BLaER1 treated with 17β-estradiol and CSF1 and Interleukin-3, amounts not matched to agents 10 nM and 100 nM (cell line): ENCODE measurements around the gene FES.

Experiments
- H3K27ac ChIP-seq, 11 experiments: shearing (Covaris generic); formaldehyde crosslinking; 2 replicates each; pipeline ENCODE4 v1.8.1; 2022
- H3K27me3 ChIP-seq, 11 experiments: shearing (Covaris generic); formaldehyde crosslinking; 2 replicates each; pipeline ENCODE4 v1.8.1; 2022
- H3K36me3 ChIP-seq, 11 experiments: shearing (Covaris generic); formaldehyde crosslinking; 2 replicates each; pipeline ENCODE4 v1.8.1; 2022
- H3K4me1 ChIP-seq, 10 experiments: shearing (Covaris generic); formaldehyde crosslinking; 2 replicates each; pipeline ENCODE4 v1.8.1; 2022
- H3K4me2 ChIP-seq, 11 experiments: shearing (Covaris generic); formaldehyde crosslinking; 2 replicates each; pipeline ENCODE4 v1.8.1; 2022
- H3K4me3 ChIP-seq, 10 experiments: shearing (Covaris generic); formaldehyde crosslinking; 2 replicates each; pipeline ENCODE4 v1.8.1; 2022
- H3K9ac ChIP-seq, 11 experiments: shearing (Covaris generic); formaldehyde crosslinking; 2 replicates each; pipeline ENCODE4 v1.8.1; 2022
- H3K9me3 ChIP-seq, 11 experiments: shearing (Covaris generic); formaldehyde crosslinking; replicated peaks in 1 of 11; 2 replicates each; pipeline ENCODE4 v1.8.1; 2022
- H4K20me1 ChIP-seq, 11 experiments: shearing (Covaris generic); formaldehyde crosslinking; 2 replicates each; pipeline ENCODE4 v1.8.1; 2022
- Cebpa-rat ChIP-seq, 11 experiments: shearing (Covaris generic); IDR thresholded peaks; 2 replicates each; pipeline ENCODE4 v1.8.1; 2022

The FES gene

GRCh38 chr15:90934949-90935751 is 50.8 kb downstream of the FES start, which contains the start of gene UNC45A:
UNC45A (plus strand) TSS chr15:90935285; CDS start chr15:90935325, 40 bp downstream.
- Histone ChIP-seq H3K4me2 (peak within 1 kb of the TSS; percentile 85 to 100 (median 98)), H4K20me1 (peaks cover 7 to 40% (median 25%) of the 10 kb centered on the region in 11 experiments; a peak in 17 of 22 replicates), H3K27me3 (no peaks in the 10 kb centered on the region), H3K27ac (peak within 1 kb of the TSS; percentile 47 to 87 (median 80); a peak in 21 of 22 replicates), H3K9me3 (no peaks in the 10 kb centered on the region), H3K36me3 (peaks cover 33 to 44% (median 39%) of the 10 kb centered on the region in 11 experiments), H3K9ac (peak within 1 kb of the TSS; percentile 86 to 94 (median 88)), H3K4me1 (peaks cover 56 to 77% (median 71%) of the 10 kb centered on the region in 10 experiments), H3K4me3 (peak within 1 kb of the TSS; percentile 69 to 84 (median 80))
- TF ChIP-seq Cebpa-rat (IDR thresholded peaks at IDR 0.05) = no peak

GRCh38 chr15:90936823-90937222 is 52.5 kb downstream of the FES start:
- TF ChIP-seq Cebpa-rat (IDR thresholded peaks at IDR 0.05) = no peak

DNA sequence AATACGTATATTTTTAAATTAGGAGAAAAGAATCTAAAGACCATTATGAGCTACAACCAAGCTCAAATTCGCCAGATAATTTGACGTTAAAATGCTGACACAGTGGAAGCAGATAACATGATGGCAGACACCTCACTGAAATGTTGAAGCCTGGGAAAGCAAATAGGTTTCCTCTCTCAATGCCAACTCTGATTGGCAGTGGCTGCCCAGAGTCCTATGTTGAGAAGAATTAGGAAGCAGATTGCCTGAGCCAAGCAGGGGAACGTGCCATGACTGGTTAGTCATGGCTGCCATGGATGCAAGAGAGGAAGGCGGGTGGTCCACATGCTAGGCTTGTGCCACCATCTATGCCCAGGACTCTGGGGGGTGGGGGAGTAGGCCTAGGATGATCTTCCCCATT is 54.0 kb downstream of the FES start:
- no peak overlapping the region for H3K9ac ChIP-seq
- no peak overlapping the region for H3K27ac ChIP-seq
- no peaks in the 10 kb centered on the region for H3K9me3 ChIP-seq
- H4K20me1 ChIP-seq = peaks cover 9 to 59% (median 25%) of the 10 kb centered on the region in 11 experiments; a peak in 19 of 22 replicates
- H3K36me3 ChIP-seq = peaks cover 64 to 75% (median 70%) of the 10 kb centered on the region in 11 experiments
- peaks cover 32 to 50% (median 43%) of the 10 kb centered on the region in 10 experiments for H3K4me1 ChIP-seq
- no peak for TF ChIP-seq Cebpa-rat (IDR thresholded peaks at IDR 0.05)
- H3K4me3 ChIP-seq = no peak overlapping the region
- H3K27me3 ChIP-seq = no peaks in the 10 kb centered on the region
- no peak overlapping the region for H3K4me2 ChIP-seq

More at GRCh38 chr15:90936823-90937222, 52.5 kb downstream of the FES start:
- Histone ChIP-seq H3K4me1 (peaks cover 41 to 61% (median 54%) of the 10 kb centered on the region in 10 experiments), H3K27ac (no peak overlapping the region), H3K36me3 (peaks cover 50 to 60% (median 56%) of the 10 kb centered on the region in 11 experiments), H4K20me1 (peaks cover 9 to 45% (median 25%) of the 10 kb centered on the region in 11 experiments; a peak in 18 of 22 replicates), H3K4me3 (peak overlapping the region in 9 of 10 experiments; percentile 69 to 84 (median 79); a peak in 14 of 20 replicates), H3K4me2 (peak overlapping the region; percentile 85 to 100 (median 98)), H3K27me3 (no peaks in the 10 kb centered on the region), H3K9ac (peak overlapping the region; percentile 86 to 94 (median 88); a peak in 21 of 22 replicates), H3K9me3 (no peaks in the 10 kb centered on the region)

DNA sequence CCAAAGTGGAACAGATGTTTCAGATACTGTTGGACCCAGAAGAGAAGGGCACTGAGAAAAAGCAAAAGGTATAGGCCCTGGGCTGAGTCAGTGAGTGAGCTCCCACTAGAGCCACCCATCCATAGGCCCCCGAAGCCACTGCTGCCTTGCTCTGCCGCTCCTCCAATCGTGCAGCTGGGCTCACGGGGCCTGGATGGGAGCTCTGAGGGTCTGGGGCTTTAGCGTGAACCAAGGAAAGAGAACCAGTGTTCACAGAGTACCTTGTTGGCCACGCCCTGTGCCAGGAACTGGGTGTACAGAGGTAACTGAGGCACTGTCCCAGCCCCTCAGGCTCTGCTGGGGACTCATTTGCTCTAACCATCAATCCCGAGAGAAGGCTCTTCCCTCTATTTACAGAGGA is 55.5 kb downstream of the FES start:
- no peak overlapping the region for H3K27ac ChIP-seq
- H4K20me1 ChIP-seq = peaks cover 9 to 63% (median 25%) of the 10 kb centered on the region in 11 experiments; a peak in 19 of 22 replicates
- H3K9ac ChIP-seq = peak overlapping the region in 9 of 11 experiments; percentile 5 to 41 (median 20); a peak in 4 of 22 replicates
- TF ChIP-seq Cebpa-rat (IDR thresholded peaks at IDR 0.05) = no peak
- H3K27me3 ChIP-seq = no peaks in the 10 kb centered on the region
- H3K36me3 ChIP-seq = peaks cover 79 to 90% (median 85%) of the 10 kb centered on the region in 11 experiments
- peak overlapping the region in 1 of 11 experiments; percentile 12; a peak in 3 of 22 replicates for H3K4me2 ChIP-seq
- H3K9me3 ChIP-seq = no peaks in the 10 kb centered on the region
- peaks cover 22 to 35% (median 29%) of the 10 kb centered on the region in 10 experiments for H3K4me1 ChIP-seq
- no peak overlapping the region for H3K4me3 ChIP-seq

- no peaks in the 10 kb centered on the region for H3K27me3 ChIP-seq
- TF ChIP-seq Cebpa-rat (IDR thresholded peaks at IDR 0.05) = no peak
- H4K20me1 ChIP-seq = peaks cover 9 to 57% (median 19%) of the 10 kb centered on the region in 11 experiments; a peak in 19 of 22 replicates
- no peak overlapping the region for H3K4me3 ChIP-seq
- peaks cover 90 to 100% (median 96%) of the 10 kb centered on the region in 11 experiments for H3K36me3 ChIP-seq
- H3K9me3 ChIP-seq = no peaks in the 10 kb centered on the region
- no peak overlapping the region for H3K9ac ChIP-seq
- H3K4me2 ChIP-seq = no peak overlapping the region
- no peak overlapping the region for H3K27ac ChIP-seq
- H3K4me1 ChIP-seq = peaks cover 16 to 28% (median 23%) of the 10 kb centered on the region in 10 experiments
Observed at GRCh38 chr15:90941038-90941437, 56.7 kb downstream of the FES start.

GRCh38 chr15:90942354-90943120 is 58.2 kb downstream of the FES start:
- H3K27me3 ChIP-seq = no peaks in the 10 kb centered on the region

GRCh38 chr15:90945091-90945490 is 60.8 kb downstream of the FES start:
- TF ChIP-seq Cebpa-rat (IDR thresholded peaks at IDR 0.05) = no peak
- no peaks in the 10 kb centered on the region for H3K27me3 ChIP-seq
- H3K36me3 ChIP-seq = peaks cover 96 to 100% (median 98%) of the 10 kb centered on the region in 11 experiments
- no peak overlapping the region for H3K9ac ChIP-seq
- H3K9me3 ChIP-seq = no peaks in the 10 kb centered on the region
- H3K4me3 ChIP-seq = no peak overlapping the region
- peaks cover 0 to 63% (median 14%) of the 10 kb centered on the region in 11 experiments; a peak in 13 of 22 replicates for H4K20me1 ChIP-seq
- no peak overlapping the region for H3K4me2 ChIP-seq
- no peak overlapping the region for H3K27ac ChIP-seq
- peaks cover 5 to 30% (median 13%) of the 10 kb centered on the region in 10 experiments; a peak in 17 of 20 replicates for H3K4me1 ChIP-seq

More at GRCh38 chr15:90942354-90943120, 58.2 kb downstream of the FES start:
- no peak for TF ChIP-seq Cebpa-rat (IDR thresholded peaks at IDR 0.05)
- no peak overlapping the region for H3K27ac ChIP-seq
- peaks cover 98 to 100% (median 99%) of the 10 kb centered on the region in 11 experiments for H3K36me3 ChIP-seq
- H3K9me3 ChIP-seq = no peaks in the 10 kb centered on the region
- no peak overlapping the region for H3K4me2 ChIP-seq
- peaks cover 1 to 14% (median 10%) of the 10 kb centered on the region in 10 experiments; a peak in 16 of 20 replicates for H3K4me1 ChIP-seq
- 0 out of 22 replicates have a peak overlapping the region, but pooled peaks of 1 of the 11 experiments have one; percentile 15 for H3K9ac ChIP-seq
- peaks cover 0 to 53% (median 16%) of the 10 kb centered on the region in 11 experiments; a peak in 15 of 22 replicates for H4K20me1 ChIP-seq
- H3K4me3 ChIP-seq = no peak overlapping the region
